ENCODE measurements around the gene UBA7. TPM values are rescaled to one million over a fixed set of nuclear protein-coding genes. Genes with fewer than 3 reads are reported as not detected.

The UBA7 gene
- 29.7 TPM for total RNA-seq

DNA sequence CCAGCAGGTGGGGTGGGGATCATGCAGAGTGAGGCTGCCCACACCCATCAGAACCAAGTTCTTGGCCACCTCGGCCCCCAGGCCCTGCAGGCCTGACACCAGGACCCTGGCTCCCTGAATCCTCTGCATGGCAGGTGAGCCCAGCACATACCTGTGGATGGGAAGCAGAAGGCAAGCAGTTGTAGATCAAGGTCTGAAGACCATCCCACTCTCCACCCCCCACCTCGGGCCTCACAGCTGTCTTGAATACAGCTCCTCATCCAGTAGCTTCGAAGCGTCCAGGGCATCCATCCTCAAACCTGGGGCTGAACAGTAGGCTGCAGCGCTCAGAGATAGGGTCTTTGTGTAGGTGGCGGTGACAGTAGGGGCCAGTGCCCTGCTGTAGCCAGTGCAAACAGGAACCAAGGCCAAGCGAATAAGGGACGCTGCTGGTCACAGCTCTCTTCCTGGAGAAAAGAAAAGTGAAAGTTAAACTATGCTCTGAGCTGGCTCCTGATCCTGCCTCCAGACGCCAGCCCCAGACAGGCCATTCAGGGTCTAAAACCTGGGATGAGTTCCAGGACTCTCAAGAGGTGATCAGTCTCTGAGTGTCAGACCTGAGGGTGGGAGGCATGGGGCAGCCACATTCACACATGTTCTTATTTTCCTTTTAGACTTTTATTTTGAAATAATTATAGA lies at the start of gene UBA7:
TSS of gene UBA7 (minus strand) at position 457 of the 678 bp plus-strand sequence. CDS start at position 291, 166 bp downstream.
- Histone ChIP-seq H3K9me3 (ENCODE audit: control insufficient read depth in 3 of 3, low read length in 3 of 3) (no peaks in the 10 kb centered on the region), H3K27ac (ENCODE audit: low read depth, low read length) (peak within 1 kb of the TSS; percentile 73), H3K4me1 (ENCODE audit: control insufficient read depth in 3 of 3, insufficient read depth in 3 of 3, low read length in 3 of 3) (peaks cover 23 to 30% (median 24%) of the 10 kb centered on the region in 3 donors), H3K36me3 (ENCODE audit: control insufficient read depth in 3 of 3, insufficient read depth in 3 of 3, low read length in 3 of 3) (peaks cover 10 to 16% (median 14%) of the 10 kb centered on the region in 3 donors), H3K27me3 (ENCODE audit: control insufficient read depth in 3 of 3, insufficient read depth in 3 of 3, low read length in 3 of 3) (no peaks in the 10 kb centered on the region), H3K9ac (ENCODE audit: low read depth in 1 of 3, low read length in 3 of 3) (peak within 1 kb of the TSS; percentile 72 to 83 (median 81)), H3K4me3 (ENCODE audit: low read length in 3 of 3) (peak within 1 kb of the TSS; percentile 85 to 88 (median 88))

GRCh38 chr3:49859576-49860305 lies 46.0 kb upstream of the UBA7 start:
- H3K27ac ChIP-seq (ENCODE audit: low read depth, low read length): no peak overlapping the region
- H3K27me3 ChIP-seq (ENCODE audit: control insufficient read depth in 3 of 3, insufficient read depth in 3 of 3, low read length in 3 of 3): peaks cover 0 to 14% (median 5%) of the 10 kb centered on the region in 3 donors
- no peak overlapping the region for H3K4me3 ChIP-seq (ENCODE audit: low read length in 3 of 3)
- no peak overlapping the region for H3K9ac ChIP-seq (ENCODE audit: low read depth in 1 of 3, low read length in 3 of 3)
- H3K4me1 ChIP-seq (ENCODE audit: control insufficient read depth in 3 of 3, insufficient read depth in 3 of 3, low read length in 3 of 3): peaks cover 10 to 21% (median 15%) of the 10 kb centered on the region in 3 donors
- no peaks in the 10 kb centered on the region for H3K9me3 ChIP-seq (ENCODE audit: control insufficient read depth in 3 of 3, low read length in 3 of 3)
- H3K36me3 ChIP-seq (ENCODE audit: control insufficient read depth in 3 of 3, insufficient read depth in 3 of 3, low read length in 3 of 3): no peaks in the 10 kb centered on the region

- Histone ChIP-seq H3K4me3 (ENCODE audit: low read length in 3 of 3) (peak within 1 kb of the TSS; percentile 68 to 93 (median 84)), H3K9ac (ENCODE audit: low read depth in 1 of 3, low read length in 3 of 3) (peak within 1 kb of the TSS; percentile 74 to 91 (median 81)), H3K9me3 (ENCODE audit: control insufficient read depth in 3 of 3, low read length in 3 of 3) (no peaks in the 10 kb centered on the region), H3K4me1 (ENCODE audit: control insufficient read depth in 3 of 3, insufficient read depth in 3 of 3, low read length in 3 of 3) (peaks cover 10 to 16% (median 12%) of the 10 kb centered on the region in 3 donors), H3K36me3 (ENCODE audit: control insufficient read depth in 3 of 3, insufficient read depth in 3 of 3, low read length in 3 of 3) (no peaks in the 10 kb centered on the region), H3K27ac (ENCODE audit: low read depth, low read length) (peak within 1 kb of the TSS; percentile 79), H3K27me3 (ENCODE audit: control insufficient read depth in 3 of 3, insufficient read depth in 3 of 3, low read length in 3 of 3) (no peaks in the 10 kb centered on the region)
These were observed 42.6 kb upstream of the UBA7 start, which contains the start of gene TRAIP for GRCh38 chr3:49856181-49857005. Gene TRAIP (minus strand): TSS chr3:49856564. CDS start chr3:49856453, 111 bp downstream.

DNA sequence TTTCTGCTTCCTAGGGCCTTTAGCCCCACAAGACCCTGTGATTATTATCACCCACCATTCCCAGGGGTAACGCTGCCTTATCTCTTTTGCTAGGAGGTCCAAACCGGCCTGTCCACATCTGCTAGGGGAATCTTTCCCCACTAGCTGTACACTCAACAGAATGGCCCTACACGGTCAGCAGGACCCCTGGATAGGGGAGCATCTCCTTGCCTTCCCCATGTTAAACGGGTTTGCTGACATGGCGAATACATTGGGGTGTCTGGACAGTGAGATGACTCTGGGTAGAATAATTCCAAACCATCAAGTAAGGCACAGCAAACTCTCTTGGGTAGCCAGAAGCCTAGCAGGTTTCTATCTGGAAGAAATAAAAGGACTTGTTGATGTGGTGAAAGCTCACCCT lies 41.9 kb upstream of the UBA7 start:
- no peak overlapping the region for H3K27ac ChIP-seq (ENCODE audit: low read depth, low read length)
- peak overlapping the region in 2 of 3 donors; percentile 74 to 75 for H3K9ac ChIP-seq (ENCODE audit: low read depth in 1 of 3, low read length in 3 of 3)
- no peaks in the 10 kb centered on the region for H3K27me3 ChIP-seq (ENCODE audit: control insufficient read depth in 3 of 3, insufficient read depth in 3 of 3, low read length in 3 of 3)
- H3K4me1 ChIP-seq (ENCODE audit: control insufficient read depth in 3 of 3, insufficient read depth in 3 of 3, low read length in 3 of 3): peaks cover 10 to 16% (median 12%) of the 10 kb centered on the region in 3 donors
- no peaks in the 10 kb centered on the region for H3K9me3 ChIP-seq (ENCODE audit: control insufficient read depth in 3 of 3, low read length in 3 of 3)
- no peaks in the 10 kb centered on the region for H3K36me3 ChIP-seq (ENCODE audit: control insufficient read depth in 3 of 3, insufficient read depth in 3 of 3, low read length in 3 of 3)
- H3K4me3 ChIP-seq (ENCODE audit: low read length in 3 of 3): peak overlapping the region; percentile 68 to 93 (median 84)

- H3K27me3 ChIP-seq (ENCODE audit: control insufficient read depth in 3 of 3, insufficient read depth in 3 of 3, low read length in 3 of 3): no peaks in the 10 kb centered on the region
- H3K36me3 ChIP-seq (ENCODE audit: control insufficient read depth in 3 of 3, insufficient read depth in 3 of 3, low read length in 3 of 3): peaks cover 0 to 2% (median 0%) of the 10 kb centered on the region in 3 donors
- peaks cover 4% of the 10 kb centered on the region in 3 donors for H3K4me1 ChIP-seq (ENCODE audit: control insufficient read depth in 3 of 3, insufficient read depth in 3 of 3, low read length in 3 of 3)
- no peak overlapping the region for H3K9ac ChIP-seq (ENCODE audit: low read depth in 1 of 3, low read length in 3 of 3)
- H3K27ac ChIP-seq (ENCODE audit: low read depth, low read length): no peak overlapping the region
- no peak overlapping the region for H3K4me3 ChIP-seq (ENCODE audit: low read length in 3 of 3)
- H3K9me3 ChIP-seq (ENCODE audit: control insufficient read depth in 3 of 3, low read length in 3 of 3): no peaks in the 10 kb centered on the region
These were observed 31.9 kb upstream of the UBA7 start for GRCh38 chr3:49845694-49846093.

DNA sequence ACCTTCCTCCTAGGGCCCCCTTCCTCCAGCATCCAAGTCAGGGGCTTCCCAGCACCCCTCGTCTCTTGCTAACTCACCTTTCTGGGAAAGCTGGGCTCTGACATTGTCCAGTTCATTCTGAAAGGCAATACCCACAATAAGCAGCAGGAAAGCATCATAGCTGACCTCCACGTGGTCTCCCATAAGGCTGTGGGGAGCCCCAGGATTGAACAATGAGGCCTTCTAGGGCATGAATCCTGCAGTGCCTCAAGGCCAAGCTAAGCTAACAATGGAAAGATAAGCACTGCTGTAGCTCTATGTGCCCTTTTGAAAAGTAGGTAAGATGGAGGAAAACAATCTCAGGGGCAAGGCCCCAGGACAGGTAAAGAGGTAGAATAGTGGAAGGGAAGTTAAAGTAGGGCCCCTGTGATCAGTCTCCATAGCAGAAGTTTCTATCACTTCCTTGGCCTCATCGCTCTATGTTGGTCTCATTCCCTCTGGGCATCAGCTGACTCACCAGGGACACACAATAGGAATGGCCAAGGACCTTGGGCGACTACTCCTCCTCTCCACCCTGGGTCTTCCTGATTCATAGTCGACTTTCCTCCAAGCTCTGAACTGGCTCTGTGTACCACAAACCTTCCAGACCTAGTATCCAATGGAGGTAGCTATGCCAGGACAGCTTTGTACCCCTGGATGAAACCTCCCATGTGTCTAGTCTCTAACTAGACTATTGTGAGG lies 30.9 kb upstream of the UBA7 start:
- H3K4me1 ChIP-seq (ENCODE audit: control insufficient read depth in 3 of 3, insufficient read depth in 3 of 3, low read length in 3 of 3): peaks cover 15% of the 10 kb centered on the region in 3 donors
- H3K27me3 ChIP-seq (ENCODE audit: control insufficient read depth in 3 of 3, insufficient read depth in 3 of 3, low read length in 3 of 3): no peaks in the 10 kb centered on the region
- no peak overlapping the region for H3K9ac ChIP-seq (ENCODE audit: low read depth in 1 of 3, low read length in 3 of 3)
- H3K4me3 ChIP-seq (ENCODE audit: low read length in 3 of 3): no peak overlapping the region
- no peaks in the 10 kb centered on the region for H3K9me3 ChIP-seq (ENCODE audit: control insufficient read depth in 3 of 3, low read length in 3 of 3)
- peaks cover 0 to 2% (median 0%) of the 10 kb centered on the region in 3 donors for H3K36me3 ChIP-seq (ENCODE audit: control insufficient read depth in 3 of 3, insufficient read depth in 3 of 3, low read length in 3 of 3)
- H3K27ac ChIP-seq (ENCODE audit: low read depth, low read length): no peak overlapping the region

GRCh38 chr3:49842843-49843517 lies 29.2 kb upstream of the UBA7 start:
- Histone ChIP-seq H3K27ac (ENCODE audit: low read depth, low read length) (no peak overlapping the region), H3K4me1 (ENCODE audit: control insufficient read depth in 3 of 3, insufficient read depth in 3 of 3, low read length in 3 of 3) (peaks cover 19 to 23% (median 20%) of the 10 kb centered on the region in 3 donors), H3K9me3 (ENCODE audit: control insufficient read depth in 3 of 3, low read length in 3 of 3) (no peaks in the 10 kb centered on the region), H3K27me3 (ENCODE audit: control insufficient read depth in 3 of 3, insufficient read depth in 3 of 3, low read length in 3 of 3) (no peaks in the 10 kb centered on the region), H3K9ac (ENCODE audit: low read depth in 1 of 3, low read length in 3 of 3) (no peak overlapping the region), H3K36me3 (ENCODE audit: control insufficient read depth in 3 of 3, insufficient read depth in 3 of 3, low read length in 3 of 3) (peaks cover 0 to 2% (median 0%) of the 10 kb centered on the region in 3 donors), H3K4me3 (ENCODE audit: low read length in 3 of 3) (no peak overlapping the region)

DNA sequence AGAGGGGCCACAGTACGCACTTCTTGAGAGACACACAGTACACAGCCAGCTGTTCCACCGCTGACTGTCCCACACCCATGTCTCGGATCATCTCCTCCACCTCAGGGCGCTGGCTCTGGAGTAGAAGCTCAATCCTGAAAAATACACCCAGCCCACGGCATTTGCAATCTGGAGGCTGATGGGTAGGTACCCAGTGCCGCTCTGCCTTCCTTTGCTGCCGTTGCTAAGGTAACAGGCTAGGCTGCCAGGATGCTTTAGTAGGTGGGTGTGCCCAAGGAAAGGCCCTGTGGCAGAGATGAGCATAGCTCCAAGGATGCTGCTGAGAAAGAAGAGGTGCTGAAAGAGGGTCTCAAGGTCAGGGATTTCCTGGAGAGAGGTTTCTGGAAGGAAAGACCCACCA lies 28.1 kb upstream of the UBA7 start:
- H3K4me3 ChIP-seq (ENCODE audit: low read length in 3 of 3): no peak overlapping the region
- H3K9me3 ChIP-seq (ENCODE audit: control insufficient read depth in 3 of 3, low read length in 3 of 3): no peaks in the 10 kb centered on the region
- H3K4me1 ChIP-seq (ENCODE audit: control insufficient read depth in 3 of 3, insufficient read depth in 3 of 3, low read length in 3 of 3): peaks cover 19 to 23% (median 20%) of the 10 kb centered on the region in 3 donors
- H3K27me3 ChIP-seq (ENCODE audit: control insufficient read depth in 3 of 3, insufficient read depth in 3 of 3, low read length in 3 of 3): no peaks in the 10 kb centered on the region
- H3K9ac ChIP-seq (ENCODE audit: low read depth in 1 of 3, low read length in 3 of 3): peak overlapping the region in 1 of 3 donors; percentile 40
- H3K36me3 ChIP-seq (ENCODE audit: control insufficient read depth in 3 of 3, insufficient read depth in 3 of 3, low read length in 3 of 3): no peaks in the 10 kb centered on the region
- H3K27ac ChIP-seq (ENCODE audit: low read depth, low read length): no peak overlapping the region
